HepG2 (cell line): Measurements from ENCODE around the gene JDP2. TPM values are rescaled to one million over a fixed set of nuclear protein-coding genes. Genes with fewer than 3 reads are reported as not detected.

Source experiments
- ATAC-seq: fragments of 200-7000 bp; cut with Tn5 transposase; 3 replicates; pipeline ENCODE4 v1.9.1; 2020; ENCODE audit warnings: mild to moderate bottlenecking, moderate library complexity
- BruUV-seq: library from RNA; stranded (reverse); fragments of 400-500 nt; replicated peaks from 2 replicates; lab custom pipeline; 2021; lab: Mats Ljungman, UMichigan
- CTCF ChIA-PET: fragments of 300-600 bp; formaldehyde crosslinking; extraction: SDS; loops from one replicate; lab custom pipeline; 2021; ENCODE audit warnings: low total read pairs, inconsistent platforms, low intra/inter-chr PET ratio; lab: Yijun Ruan, JAX
- POLR2A ChIA-PET: fragments of 350-600 bp; sonication (Branson Sonifier 250); formaldehyde crosslinking; loops from one replicate; lab custom pipeline; 2020; ENCODE audit warnings: antibody characterized with exemption, inconsistent platforms; lab: Yijun Ruan, JAX
- DNase-seq: peaks from one replicate; pipeline ENCODE4 v3.0.0-alpha.2; 2015; ENCODE audit warnings: low spot score
- FAIRE-seq: peaks from 3 replicates; lab custom pipeline; 2011; peaks lifted over from hg19 to GRCh38; lab: Jason Lieb, UNC
- H2AFZ ChIP-seq: one replicate; pipeline ENCODE4 v1.6.1; 2011; ENCODE audit warnings: low read length, inconsistent platforms
- H3K27ac ChIP-seq: fragments of 300-600 bp; 3 replicates; pipeline ENCODE4 v1.8.0; 2011; ENCODE audit warnings: mixed run types, mild to moderate bottlenecking, mixed read lengths, low read length, inconsistent platforms; ENCODE audit not compliant: insufficient read depth; ENCODE audit errors: extremely low read length
- H3K27me3 ChIP-seq, 2 experiments: fragments of 200-600 bp in 1 of 2; 2 replicates in 1 of 2; 3 replicates in 1 of 2; pipeline versions ENCODE4 v1.6.0 to v1.8.0; 2011; ENCODE audit warnings: low read length in 2 of 2, mild to moderate bottlenecking in 2 of 2, moderate library complexity in 2 of 2, inconsistent platforms in 1 of 2; ENCODE audit not compliant: insufficient read depth in 2 of 2, control insufficient read depth in 1 of 2
- H3K36me3 ChIP-seq, 2 experiments: fragments of 200-600 bp in 1 of 2; replicated peaks in 1 of 2; 2 replicates in 1 of 2; 3 replicates in 1 of 2; pipeline versions ENCODE4 v1.5.1 to v1.8.0; 2011; ENCODE audit warnings: low read length in 2 of 2, inconsistent platforms in 1 of 2; ENCODE audit not compliant: insufficient read depth in 2 of 2, control insufficient read depth in 1 of 2
- H3K4me1 ChIP-seq: 2 replicates; pipeline ENCODE4 v1.5.1; 2012; ENCODE audit warnings: low read length, inconsistent platforms; ENCODE audit not compliant: insufficient read depth
- H3K4me2 ChIP-seq: 2 replicates; pipeline ENCODE4 v1.6.0; 2011; ENCODE audit warnings: low read depth, low read length, inconsistent platforms
- H3K4me3 ChIP-seq, 3 experiments: fragments of 200-600 bp in 1 of 3; sonication (generic), shearing (Covaris generic) in 1 of 3; replicated peaks in 1 of 3; 2 replicates each; pipeline ENCODE4 v1.5.1; 2011 to 2016; ENCODE audit warnings: low read length in 3 of 3, inconsistent platforms in 2 of 3, low read depth in 2 of 3, mild to moderate bottlenecking in 2 of 3, control low read depth in 1 of 3, mixed read lengths in 1 of 3; ENCODE audit not compliant: insufficient read depth in 1 of 3
- H3K79me2 ChIP-seq: one replicate; pipeline ENCODE4 v1.6.1; 2011; ENCODE audit warnings: low read length, inconsistent platforms; ENCODE audit not compliant: insufficient read depth
- H3K9ac ChIP-seq: 2 replicates; pipeline ENCODE4 v1.6.0; 2011; ENCODE audit warnings: mild to moderate bottlenecking, low read depth, low read length, inconsistent platforms; ENCODE audit not compliant: insufficient read depth
- H3K9me3 ChIP-seq: 2 replicates; pipeline ENCODE4 v1.5.1; 2012; ENCODE audit warnings: mild to moderate bottlenecking, low read length
- H4K20me1 ChIP-seq: 2 replicates; pipeline ENCODE4 v1.6.0; 2011; ENCODE audit warnings: inconsistent platforms, mild to moderate bottlenecking, low read length, moderate library complexity; ENCODE audit not compliant: insufficient read depth
- GABPB1 ChIP-seq: IDR thresholded peaks from 2 replicates; pipeline ENCODE4 v1.6.1; 2016; ENCODE audit warnings: mild to moderate bottlenecking, missing genetic modification reagents, moderate library complexity, missing compliant biosample characterization
- HDAC6 ChIP-seq: fragments of 200-600 bp; sonication (generic); IDR thresholded peaks from 2 replicates; pipeline ENCODE4 v1.7.0; 2017; ENCODE audit warnings: mild to moderate bottlenecking, antibody characterized with exemption, low read length, low read depth
- LRRFIP1 ChIP-seq: sonication (generic); formaldehyde crosslinking; conservative IDR thresholded peaks from 2 replicates; pipeline ENCODE4 v1.4.0; 2020; ENCODE audit warnings: missing genetic modification reagents
- XBP1 ChIP-seq: sonication (generic); formaldehyde crosslinking; IDR thresholded peaks from 2 replicates; pipeline ENCODE4 v1.5.0; 2020; ENCODE audit warnings: missing genetic modification reagents
- ZBTB3 ChIP-seq: sonication (generic); formaldehyde crosslinking; IDR thresholded peaks from 2 replicates; pipeline ENCODE4 v1.4.0; 2020; ENCODE audit warnings: low read depth, mild to moderate bottlenecking, moderate library complexity, missing genetic modification reagents, borderline replicate concordance
- ZBTB7A ChIP-seq: sonication (generic); formaldehyde crosslinking; IDR thresholded peaks from 2 replicates; pipeline ENCODE4 v1.8.0; 2022; ENCODE audit warnings: mild to moderate bottlenecking, missing genetic modification reagents
- ZNF10 ChIP-seq: sonication (generic); formaldehyde crosslinking; IDR thresholded peaks from 2 replicates; pipeline ENCODE4 v1.4.0; 2020; ENCODE audit warnings: mild to moderate bottlenecking, low read depth, missing genetic modification reagents, borderline replicate concordance
- ZNF124 ChIP-seq: sonication (generic); formaldehyde crosslinking; IDR thresholded peaks from 2 replicates; pipeline ENCODE4 v1.4.0; 2020; ENCODE audit warnings: missing genetic modification reagents
- ZNF280B ChIP-seq: sonication (generic); formaldehyde crosslinking; IDR thresholded peaks from 2 replicates; pipeline ENCODE4 v1.5.0; 2020; ENCODE audit warnings: missing genetic modification reagents, mild to moderate bottlenecking, borderline replicate concordance
- ZNF317 ChIP-seq: sonication (generic); formaldehyde crosslinking; IDR thresholded peaks from 2 replicates; pipeline ENCODE4 v1.5.0; 2020; ENCODE audit warnings: mild to moderate bottlenecking, missing genetic modification reagents
- ZNF616 ChIP-seq: sonication (generic); formaldehyde crosslinking; IDR thresholded peaks from 2 replicates; pipeline ENCODE4 v1.5.0; 2020; ENCODE audit warnings: low read depth, mild to moderate bottlenecking, missing genetic modification reagents
- ZNF678 ChIP-seq: sonication (generic); formaldehyde crosslinking; IDR thresholded peaks from 2 replicates; pipeline ENCODE4 v1.4.0; 2020; ENCODE audit warnings: mild to moderate bottlenecking, missing genetic modification reagents
- ZNF720 ChIP-seq: sonication (generic); formaldehyde crosslinking; IDR thresholded peaks from 2 replicates; pipeline ENCODE4 v1.4.0; 2020; ENCODE audit warnings: missing genetic modification reagents
- WGBS: methylation state at CpG from one replicate; pipeline ENCODE4 v1.1.6; 2017; ENCODE audit warnings: low lambda C conversion rate; 5-methylcytosine and 5-hydroxymethylcytosine counted together
- in situ Hi-C: cut with HindIII; loops from 2 replicates; pipeline ENCODE4 v1.10.0; 2017; ENCODE audit warnings: low pct_unique_long_range_greater_than_20kb; ENCODE audit not compliant: extremely low pct_ligation_motif_present
- intact Hi-C: fragments of 100-400 bp; cut with micrococcal nuclease; formaldehyde crosslinking; loops from one replicate; pipeline ENCODE4 v1.10.0; 2022; ENCODE audit not compliant: unreplicated experiment
- polyA plus RNA-seq, 8 experiments: library from polyadenylated mRNA; depleted of rRNA in 3 of 8; stranded (reverse) in 7 of 8; unstranded in 1 of 8; fragments of >200 nt; fragmentation: Illumina TruSeq in 4 of 8; extraction: Trizol in 4 of 8; gene quantifications; 2 replicates each; pipeline versions ENCODE4 v1.2.1 to v1.2.3, GENCODE V29; 2011 to 2016; ENCODE audit warnings: low read depth in 4 of 8, missing spikeins in 1 of 8, mixed read lengths in 1 of 8; ENCODE audit not compliant: insufficient read depth in 1 of 8
- total RNA-seq, 5 experiments: library from RNA; depleted of rRNA; stranded (reverse); fragments of >200 nt; fragmentation: Illumina TruSeq; extraction: Trizol; gene quantifications; 2 replicates each; pipeline ENCODE4 v1.2.3, GENCODE V29; 2016; ENCODE audit warnings: low read depth in 1 of 5
- TF ChIP-seq, protein P1 (sequence below): sonication (generic); formaldehyde crosslinking; IDR thresholded peaks from 2 replicates; pipeline ENCODE4 v1.4.0; 2020; ENCODE audit warnings: low read depth, mild to moderate bottlenecking, missing genetic modification reagents

Gene JDP2
- total and polyA plus RNA-seq, 2 of the 13 experiments (the other 11 are each of a cell fraction or from before 2014, with no cell fraction given) = 8.0 to 8.9 TPM

GRCh38 chr14:75493592-75494087, 65.8 kb downstream of the JDP2 start:
- Histone ChIP-seq H3K27ac (no peak overlapping the region), H3K4me1 (no peaks in the 10 kb centered on the region), H4K20me1 (no peaks in the 10 kb centered on the region), H3K4me3 (no peak overlapping the region), H3K4me2 (no peak overlapping the region), H3K27me3 (no peaks in the 10 kb centered on the region; a peak in 2 of 5 replicates), H3K36me3 (no peaks in the 10 kb centered on the region), H3K9me3 (no peaks in the 10 kb centered on the region), H3K79me2 (no peaks in the 10 kb centered on the region), H2AFZ (no peak overlapping the region), H3K9ac (no peak overlapping the region)
- 23% methylated on average over 8 of the region's 8 CpGs for WGBS
- CTCF ChIA-PET = no interaction called here
- in situ Hi-C loops (no loop called here), intact Hi-C loops (no loop called here)
- DNase-seq (no peak), ATAC-seq (no peak), FAIRE-seq (no peak)
- POLR2A ChIA-PET = no interaction called here
- BruUV-seq = no TSS peak
- no peak for TF ChIP-seq XBP1 (CRISPR knock-in tag)
- no peak for TF ChIP-seq ZNF616 (CRISPR knock-in tag)
- no peak for TF ChIP-seq ZNF124 (CRISPR knock-in tag)
- no peak for TF ChIP-seq ZNF10 (CRISPR knock-in tag)
- no peak for TF ChIP-seq ZNF317
- TF ChIP-seq LRRFIP1 (CRISPR knock-in tag) = no peak

GRCh38 chr14:75494896-75495295, 67.1 kb downstream of the JDP2 start:
- Histone ChIP-seq H4K20me1 (no peaks in the 10 kb centered on the region), H3K27me3 (no peaks in the 10 kb centered on the region; a peak in 2 of 5 replicates), H2AFZ (no peak overlapping the region), H3K27ac (no peak overlapping the region), H3K9me3 (no peaks in the 10 kb centered on the region), H3K4me3 (no peak overlapping the region), H3K4me2 (no peak overlapping the region), H3K79me2 (no peaks in the 10 kb centered on the region), H3K9ac (no peak overlapping the region), H3K36me3 (no peaks in the 10 kb centered on the region), H3K4me1 (no peaks in the 10 kb centered on the region)
- ChIA-PET POLR2A (no interaction called here), CTCF (no interaction called here)
- ATAC-seq (no peak), FAIRE-seq (no peak), DNase-seq (no peak)
- in situ Hi-C loops (no loop called here), intact Hi-C loops (no loop called here)
- WGBS = 60% methylated on average over 5 of the region's 5 CpGs
- BruUV-seq = no TSS peak
- TF ChIP-seq HDAC6 (no peak), ZNF678 (CRISPR knock-in tag) (no peak), ZNF280B (CRISPR knock-in tag) (no peak), ZNF720 (no peak), ZBTB3 (CRISPR knock-in tag) (no peak), GABPB1 (CRISPR knock-in tag) (no peak), ZBTB7A (CRISPR knock-in tag) (no peak)
- TF ChIP-seq, protein P1, sequence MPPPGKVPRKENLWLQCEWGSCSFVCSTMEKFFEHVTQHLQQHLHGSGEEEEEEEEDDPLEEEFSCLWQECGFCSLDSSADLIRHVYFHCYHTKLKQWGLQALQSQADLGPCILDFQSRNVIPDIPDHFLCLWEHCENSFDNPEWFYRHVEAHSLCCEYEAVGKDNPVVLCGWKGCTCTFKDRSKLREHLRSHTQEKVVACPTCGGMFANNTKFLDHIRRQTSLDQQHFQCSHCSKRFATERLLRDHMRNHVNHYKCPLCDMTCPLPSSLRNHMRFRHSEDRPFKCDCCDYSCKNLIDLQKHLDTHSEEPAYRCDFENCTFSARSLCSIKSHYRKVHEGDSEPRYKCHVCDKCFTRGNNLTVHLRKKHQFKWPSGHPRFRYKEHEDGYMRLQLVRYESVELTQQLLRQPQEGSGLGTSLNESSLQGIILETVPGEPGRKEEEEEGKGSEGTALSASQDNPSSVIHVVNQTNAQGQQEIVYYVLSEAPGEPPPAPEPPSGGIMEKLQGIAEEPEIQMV (CRISPR knock-in tag) = no peak
